Fibroblast of lung (primary cell): ENCODE measurements around the gene TREX2. TPM values are rescaled to one million over a fixed set of nuclear protein-coding genes. Genes with fewer than 3 reads are reported as not detected.

Experiments used
- DNase-seq, 2 donors: peaks; one replicate each; pipeline versions ENCODE4 v3.0.0 to v3.0.0-alpha.2; 2010; ENCODE audit warnings: low read depth in 2 of 2
- H2AFZ ChIP-seq: 2 replicates; pipeline ENCODE4 v1.5.1; 2012; ENCODE audit warnings: low read length, control low read depth, inconsistent platforms
- H3K27ac ChIP-seq: 2 replicates; pipeline ENCODE4 v1.5.1; 2011; ENCODE audit warnings: low read length, control low read depth; ENCODE audit not compliant: insufficient read depth
- H3K27me3 ChIP-seq: 2 replicates; pipeline ENCODE4 v1.5.1; 2011; ENCODE audit warnings: mild to moderate bottlenecking, low read length; ENCODE audit not compliant: control insufficient read depth, insufficient read depth
- H3K36me3 ChIP-seq: 2 replicates; pipeline ENCODE4 v1.5.1; 2011; ENCODE audit warnings: low read length; ENCODE audit not compliant: control insufficient read depth, insufficient read depth
- H3K4me1 ChIP-seq: 2 replicates; pipeline ENCODE4 v1.5.1; 2011; ENCODE audit warnings: low read length; ENCODE audit not compliant: control insufficient read depth, insufficient read depth; ENCODE audit errors: extremely low read depth
- H3K4me2 ChIP-seq: 2 replicates; pipeline ENCODE4 v1.5.1; 2011; ENCODE audit warnings: low read length, control low read depth; ENCODE audit not compliant: insufficient read depth; ENCODE audit errors: extremely low read depth
- H3K4me3 ChIP-seq, 4 experiments: fragments of 200-600 bp in 1 of 4; sonication (generic) in 1 of 4; replicated peaks in 1 of 4; 2 replicates each; pipeline ENCODE4 v1.5.1; 2011 to 2016; ENCODE audit warnings: low read length in 4 of 4, low read depth in 3 of 4, mild to moderate bottlenecking in 3 of 4, control low read depth in 2 of 4, inconsistent platforms in 1 of 4, mixed read lengths in 1 of 4; ENCODE audit not compliant: insufficient read depth in 1 of 4; ENCODE audit errors: control extremely low read depth in 1 of 4
- H3K79me2 ChIP-seq: 2 replicates; pipeline ENCODE4 v1.5.1; 2012; ENCODE audit warnings: mild to moderate bottlenecking, low read length, inconsistent platforms; ENCODE audit not compliant: control insufficient read depth, insufficient read depth
- H3K9ac ChIP-seq: 2 replicates; pipeline ENCODE4 v1.5.1; 2011; ENCODE audit warnings: mild to moderate bottlenecking, low read length, control low read depth; ENCODE audit not compliant: insufficient read depth
- H3K9me3 ChIP-seq: 2 replicates; pipeline ENCODE4 v1.5.1; 2012; ENCODE audit warnings: low read depth, low read length; ENCODE audit not compliant: control insufficient read depth, insufficient read depth
- H4K20me1 ChIP-seq: 2 replicates; pipeline ENCODE4 v1.5.1; 2011; ENCODE audit warnings: low read length; ENCODE audit not compliant: control insufficient read depth, insufficient read depth; ENCODE audit errors: extremely low read depth
- CTCF ChIP-seq, 2 donors: IDR thresholded peaks in 1 of 2; conservative IDR thresholded peaks in 1 of 2; 1 replicate in 1 of 2; 2 replicates in 1 of 2; pipeline ENCODE4 v1.5.1; 2011 to 2012; ENCODE audit warnings: low read length in 2 of 2, control low read depth in 1 of 2, inconsistent platforms in 1 of 2, low read depth in 1 of 2, mild to moderate bottlenecking in 1 of 2
- EZH2 ChIP-seq: IDR thresholded peaks from 2 replicates; pipeline ENCODE4 v1.5.1; 2012; ENCODE audit warnings: low read length, control low read depth, mild to moderate bottlenecking; ENCODE audit errors: missing control alignments
- polyA plus RNA-seq, 2 donors: library from polyadenylated mRNA; depleted of rRNA in 1 of 2; stranded (reverse) in 1 of 2; unstranded in 1 of 2; fragments of >200 nt; gene quantifications; 2 replicates each; pipeline ENCODE4 v1.2.1, GENCODE V29; 2011 to 2012; ENCODE audit warnings: missing spikeins in 1 of 2
- total RNA-seq: library from RNA; depleted of rRNA; stranded (reverse); fragments of >200 nt; gene quantifications from 2 replicates; pipeline ENCODE4 v1.2.1, GENCODE V29; 2014

The TREX2 gene
- total and polyA plus RNA-seq, 2 donors (not counting 1 experiment from before 2014, with no cell fraction given) = 3.1 TPM; not detected in 1

- H3K27me3 ChIP-seq = no peaks in the 10 kb centered on the region
- peaks cover 2% of the 10 kb centered on the region for H3K4me1 ChIP-seq
- no peak for DNase-seq
- H4K20me1 ChIP-seq = no peaks in the 10 kb centered on the region
- H3K4me3 ChIP-seq = peak overlapping the region; percentile 63 to 72 (median 65)
- no peaks in the 10 kb centered on the region for H3K36me3 ChIP-seq
- peak overlapping the region; percentile 17 for H2AFZ ChIP-seq
- TF ChIP-seq CTCF (conservative IDR thresholded peaks at IDR 0.05 in 1 of 2, IDR thresholded peaks at IDR 0.05 in 1 of 2; ENCODE audit: low read depth in 1 of 2, low read length in 2 of 2) (no peak), EZH2 (no peak)
- H3K79me2 ChIP-seq = no peaks in the 10 kb centered on the region
- peak overlapping the region; percentile 59 for H3K9ac ChIP-seq
- H3K9me3 ChIP-seq = no peaks in the 10 kb centered on the region
- peak overlapping the region; percentile 14 for H3K27ac ChIP-seq
- H3K4me2 ChIP-seq = peak overlapping the region; percentile 90
Measured at GRCh38 chrX:153469811-153470410, 24.1 kb upstream of the TREX2 start.

GRCh38 chrX:153468008-153468580, 22.2 kb upstream of the TREX2 start:
- no peak for TF ChIP-seq EZH2
- TF ChIP-seq CTCF (conservative IDR thresholded peaks at IDR 0.05 in 1 of 2, IDR thresholded peaks at IDR 0.05 in 1 of 2; ENCODE audit: low read depth in 1 of 2, low read length in 2 of 2) = no peak
- DNase-seq = peak in 1 of 2 donors; percentile 21
- Histone ChIP-seq H3K9me3 (no peaks in the 10 kb centered on the region), H3K4me2 (no peak overlapping the region), H3K4me3 (no peak overlapping the region), H2AFZ (no peak overlapping the region), H3K4me1 (no peaks in the 10 kb centered on the region), H3K9ac (no peak overlapping the region), H3K36me3 (peaks cover 1% of the 10 kb centered on the region), H4K20me1 (no peaks in the 10 kb centered on the region), H3K27ac (no peak overlapping the region), H3K27me3 (no peaks in the 10 kb centered on the region), H3K79me2 (no peaks in the 10 kb centered on the region)

GRCh38 chrX:153465691-153466380, 20.0 kb upstream of the TREX2 start:
- TF ChIP-seq EZH2 (no peak), CTCF (conservative IDR thresholded peaks at IDR 0.05 in 1 of 2, IDR thresholded peaks at IDR 0.05 in 1 of 2; ENCODE audit: low read depth in 1 of 2, low read length in 2 of 2) (no peak)
- Histone ChIP-seq H3K4me2 (no peak overlapping the region), H4K20me1 (no peaks in the 10 kb centered on the region), H3K36me3 (peaks cover 1% of the 10 kb centered on the region), H2AFZ (no peak overlapping the region), H3K27me3 (no peaks in the 10 kb centered on the region), H3K4me1 (no peaks in the 10 kb centered on the region), H3K4me3 (no peak overlapping the region), H3K9me3 (no peaks in the 10 kb centered on the region), H3K9ac (no peak overlapping the region), H3K79me2 (no peaks in the 10 kb centered on the region), H3K27ac (no peak overlapping the region)
- no peak for DNase-seq
